Liver (tissue), 9 donors: ENCODE results near the gene C11orf58. TPM values are rescaled to one million over a fixed set of nuclear protein-coding genes. Genes with fewer than 3 reads are reported as not detected.

ENCODE experiments used
- DNase-seq: peaks from one replicate; pipeline ENCODE4 v3.0.0-alpha.2; 2017; ENCODE audit warnings: low spot score
- H3K27ac ChIP-seq, 2 donors: one replicate each; pipeline ENCODE4 v1.7.0; 2013; ENCODE audit warnings: inconsistent platforms in 2 of 2, low read length in 2 of 2, control low read depth in 1 of 2, low read depth in 1 of 2, mild to moderate bottlenecking in 1 of 2
- H3K27me3 ChIP-seq, 4 donors: one replicate each; pipeline versions ENCODE4 v1.6.1 to v1.7.0; 2013; ENCODE audit warnings: low read length in 3 of 4, inconsistent platforms in 1 of 4, mild to moderate bottlenecking in 1 of 4, moderate library complexity in 1 of 4; ENCODE audit not compliant: control insufficient read depth in 4 of 4, insufficient read depth in 4 of 4
- H3K36me3 ChIP-seq, 4 donors: one replicate each; pipeline versions ENCODE4 v1.6.1 to v1.7.0; 2013; ENCODE audit warnings: low read length in 3 of 4, mild to moderate bottlenecking in 3 of 4, low read depth in 1 of 4, moderate library complexity in 1 of 4; ENCODE audit not compliant: control insufficient read depth in 4 of 4, insufficient read depth in 3 of 4
- H3K4me1 ChIP-seq, 4 donors: one replicate each; pipeline versions ENCODE4 v1.6.1 to v1.7.0; 2013; ENCODE audit warnings: low read length in 3 of 4, mild to moderate bottlenecking in 3 of 4, moderate library complexity in 1 of 4; ENCODE audit not compliant: control insufficient read depth in 4 of 4, insufficient read depth in 4 of 4
- H3K4me3 ChIP-seq, 3 donors: one replicate each; pipeline versions ENCODE4 v1.6.1 to v1.7.0; 2013; ENCODE audit warnings: low read length in 3 of 3, control low read depth in 1 of 3, low read depth in 1 of 3, mild to moderate bottlenecking in 1 of 3
- H3K9ac ChIP-seq, 2 donors: one replicate each; pipeline ENCODE4 v1.7.0; 2013; ENCODE audit warnings: low read length in 2 of 2, mild to moderate bottlenecking in 2 of 2, moderate library complexity in 2 of 2, control low read depth in 1 of 2, low read depth in 1 of 2
- H3K9me3 ChIP-seq, 4 donors: one replicate each; pipeline versions ENCODE4 v1.6.1 to v1.7.0; 2013; ENCODE audit warnings: low read length in 3 of 4; ENCODE audit not compliant: control insufficient read depth in 4 of 4
- ATF3 ChIP-seq: IDR thresholded peaks from 2 replicates; pipeline ENCODE4 v1.6.1; 2016; ENCODE audit warnings: antibody characterized with exemption
- CTCF ChIP-seq: fragments of 150-350 bp; IDR thresholded peaks from 2 replicates; pipeline ENCODE4 v1.5.1; 2017; ENCODE audit warnings: improper control_type of control experiment, low read depth, low read length; ENCODE audit not compliant: missing input control
- FOXA2 ChIP-seq: IDR thresholded peaks from 2 replicates; pipeline ENCODE4 v1.6.1; 2016; ENCODE audit warnings: antibody characterized with exemption
- GABPA ChIP-seq, 2 donors: IDR thresholded peaks in 1 of 2; conservative IDR thresholded peaks in 1 of 2; 2 replicates each; pipeline ENCODE4 v1.6.1; 2016; ENCODE audit warnings: antibody characterized with exemption in 2 of 2, mild to moderate bottlenecking in 1 of 2, moderate library complexity in 1 of 2
- HNF4A ChIP-seq, 2 donors: conservative IDR thresholded peaks; 2 replicates each; pipeline ENCODE4 v1.6.1; 2016; ENCODE audit warnings: antibody characterized with exemption in 2 of 2, mild to moderate bottlenecking in 2 of 2
- HNF4G ChIP-seq: IDR thresholded peaks from 2 replicates; pipeline ENCODE4 v1.6.1; 2016; ENCODE audit warnings: antibody characterized with exemption
- JUND ChIP-seq, 2 donors: IDR thresholded peaks; 2 replicates each; pipeline ENCODE4 v1.6.1; 2016; ENCODE audit warnings: antibody characterized with exemption in 2 of 2
- MAX ChIP-seq: IDR thresholded peaks from 2 replicates; pipeline ENCODE4 v1.6.1; 2016; ENCODE audit warnings: antibody characterized with exemption
- NR2F2 ChIP-seq: IDR thresholded peaks from 2 replicates; pipeline ENCODE4 v1.6.1; 2016; ENCODE audit warnings: antibody characterized with exemption
- RAD21 ChIP-seq, 2 donors: IDR thresholded peaks; 2 replicates each; pipeline ENCODE4 v1.6.1; 2016; ENCODE audit warnings: antibody characterized with exemption in 2 of 2, mild to moderate bottlenecking in 2 of 2
- REST ChIP-seq: IDR thresholded peaks from 2 replicates; pipeline ENCODE4 v1.6.1; 2016; ENCODE audit warnings: antibody characterized with exemption, mild to moderate bottlenecking
- SP1 ChIP-seq: IDR thresholded peaks from 2 replicates; pipeline ENCODE4 v1.6.1; 2018; ENCODE audit warnings: antibody characterized with exemption, mild to moderate bottlenecking
- TAF1 ChIP-seq: conservative IDR thresholded peaks from 2 replicates; pipeline ENCODE4 v1.6.1; 2016; ENCODE audit warnings: antibody characterized with exemption, mild to moderate bottlenecking
- YY1 ChIP-seq: IDR thresholded peaks from 2 replicates; pipeline ENCODE4 v1.6.1; 2016; ENCODE audit warnings: antibody characterized with exemption, mild to moderate bottlenecking
- WGBS: extraction: QIAGEN DNeasy Blood & Tissue Kit; methylation state at CpG from one replicate; pipeline ENCODE4 v1.1.7; 2013; 5-methylcytosine and 5-hydroxymethylcytosine counted together
- polyA plus RNA-seq, 2 donors: library from polyadenylated mRNA; stranded (reverse) in 1 of 2; unstranded in 1 of 2; fragments of 200-250 nt in 1 of 2; fragments of >200 nt in 1 of 2; fragmentation: Nextera tagmentation in 1 of 2; extraction: Ambion mirVana in 1 of 2; gene quantifications; one replicate each; pipeline versions ENCODE4 v1.2.1 to v1.2.3, GENCODE V29; 2013 to 2015
- total RNA-seq, 2 donors: library from RNA; depleted of rRNA; stranded (reverse); fragments of >200 nt; gene quantifications; one replicate each; pipeline ENCODE4 v1.2.3, GENCODE V29; 2014
- donor health status: healthy.
- donor health status: healthy.
- donor health status: healthy.
- donor health status: healthy.
- donor health status: healthy.

C11orf58 gene
- total and polyA plus RNA-seq, 4 donors = 54.6 to 106 (median 101) TPM

- peaks cover under 1 to 5% (median 2%) of the 10 kb centered on the region in 4 donors for H3K36me3 ChIP-seq
- peak overlapping the region; percentile 52 to 66 for H3K27ac ChIP-seq
- WGBS = 78% methylated on average over 13 of the region's 13 CpGs
- H3K27me3 ChIP-seq = no peaks in the 10 kb centered on the region
- no peak for DNase-seq
- no peak overlapping the region for H3K4me3 ChIP-seq
- peaks cover 21 to 63% (median 48%) of the 10 kb centered on the region in 4 donors for H3K4me1 ChIP-seq
- H3K9ac ChIP-seq = no peak overlapping the region
- no peaks in the 10 kb centered on the region for H3K9me3 ChIP-seq
- TF ChIP-seq SP1 (no peak), TAF1 (no peak), GABPA (IDR thresholded peaks at IDR 0.05 in 1 of 2, conservative IDR thresholded peaks at IDR 0.05 in 1 of 2) (no peak), JUND (IDR thresholded peaks at IDR 0.05) (no peak), REST (no peak), RAD21 (IDR thresholded peaks at IDR 0.05) (no peak), NR2F2 (no peak), HNF4A (conservative IDR thresholded peaks at IDR 0.05) (no peak), CTCF (no peak), MAX (no peak), HNF4G (no peak)
Observed at GRCh38 chr11:16789063-16789420, 50.6 kb downstream of the C11orf58 start.

GRCh38 chr11:16789560-16790485 lies 51.4 kb downstream of the C11orf58 start:
- no peak for TF ChIP-seq ATF3
- TF ChIP-seq REST = no peak
- TF ChIP-seq RAD21 (IDR thresholded peaks at IDR 0.05) = no peak
- TF ChIP-seq SP1 = no peak
- no peak for TF ChIP-seq FOXA2
- no peak for TF ChIP-seq YY1
- Histone ChIP-seq H3K4me3 (no peak overlapping the region), H3K9ac (no peak overlapping the region), H3K36me3 (peaks cover 2 to 5% (median 3%) of the 10 kb centered on the region in 4 donors), H3K9me3 (no peaks in the 10 kb centered on the region), H3K4me1 (peaks cover 21 to 60% (median 45%) of the 10 kb centered on the region in 4 donors), H3K27me3 (no peaks in the 10 kb centered on the region), H3K27ac (peak overlapping the region; percentile 52 to 66)
- whole genome bisulfite sequencing = 97% methylated on average over 10 of the region's 10 CpGs
- DNase-seq = no peak
